ENCODE data around the gene POLD4. TPM values are rescaled to one million over a fixed set of nuclear protein-coding genes. Genes with fewer than 3 reads are reported as not detected.

POLD4 gene
- total and polyA plus RNA-seq, 2 of the 13 experiments (the other 11 are each of a cell fraction or from before 2014, with no cell fraction given): 10.5 to 27.4 TPM

GRCh38 chr11:67391304-67392182, 38.2 kb upstream of the POLD4 start, which contains the start of gene RAD9A (continued):
- TF ChIP-seq ZNF660 (CRISPR knock-in tag; IDR thresholded peaks at IDR 0.05; ENCODE audit: borderline replicate concordance, low read depth): no peak
- TF ChIP-seq ZNF530 (CRISPR knock-in tag; IDR thresholded peaks at IDR 0.05; ENCODE audit: low read depth): no peak
- TF ChIP-seq ZNF589 (CRISPR knock-in tag; conservative IDR thresholded peaks at IDR 0.05): peak; percentile 95
- TF ChIP-seq ZNF180 (CRISPR knock-in tag; IDR thresholded peaks at IDR 0.05; ENCODE audit: borderline replicate concordance, low read depth): no peak
- no peak for TF ChIP-seq ZNF781 (CRISPR knock-in tag; IDR thresholded peaks at IDR 0.05; ENCODE audit: borderline replicate concordance, not compliant biosample characterization)
- TF ChIP-seq ZNF766 (CRISPR knock-in tag; IDR thresholded peaks at IDR 0.05; ENCODE audit: borderline replicate concordance): no peak
- TF ChIP-seq NFE2 (CRISPR knock-in tag; IDR thresholded peaks at IDR 0.05): no peak
- TF ChIP-seq TEAD3 (CRISPR knock-in tag; optimal IDR thresholded peaks at IDR 0.05; ENCODE audit: borderline replicate concordance): peak; percentile 53
- no peak for TF ChIP-seq XBP1 (CRISPR knock-in tag; IDR thresholded peaks at IDR 0.05)
- TF ChIP-seq SP4 (CRISPR knock-in tag; IDR thresholded peaks at IDR 0.05): peak; percentile 96
- TF ChIP-seq ZNF225 (CRISPR knock-in tag; IDR thresholded peaks at IDR 0.05): peak; percentile 77
- TF ChIP-seq HOXA9 (CRISPR knock-in tag; IDR thresholded peaks at IDR 0.05; ENCODE audit: borderline replicate concordance): peak; percentile 94
- peak; percentile 97 for TF ChIP-seq ARID4A (CRISPR knock-in tag; IDR thresholded peaks at IDR 0.05; ENCODE audit: borderline replicate concordance)
- no peak for TF ChIP-seq TBL1XR1 (IDR thresholded peaks at IDR 0.05; ENCODE audit: borderline replicate concordance, low read length, partially characterized antibody)
- TF ChIP-seq MAFF (IDR thresholded peaks at IDR 0.05; ENCODE audit: low read depth, low read length): no peak
- peak; percentile 42; the same call in 1 of the 2 replicates for TF ChIP-seq ZNF740 (CRISPR knock-in tag; IDR thresholded peaks at IDR 0.05)
- TF ChIP-seq ZHX2 (IDR thresholded peaks at IDR 0.05; ENCODE audit: low read depth): 0 out of 2 replicates have a peak, but pooled peaks have one; percentile 28
- no peak for TF ChIP-seq ZHX2 (CRISPR knock-in tag; IDR thresholded peaks at IDR 0.05; ENCODE audit: borderline replicate concordance)
- no peak for TF ChIP-seq SNRNP70 (IDR thresholded peaks at IDR 0.05; ENCODE audit: low read depth, low read length)
